ENCODE results near the gene ZYG11B.
"Not testable (repeated sequence)": the region's sequence is repeated elsewhere in the genome, so short reads cannot be mapped to it uniquely, and the experiment has no call there.

The ZYG11B gene

DNA sequence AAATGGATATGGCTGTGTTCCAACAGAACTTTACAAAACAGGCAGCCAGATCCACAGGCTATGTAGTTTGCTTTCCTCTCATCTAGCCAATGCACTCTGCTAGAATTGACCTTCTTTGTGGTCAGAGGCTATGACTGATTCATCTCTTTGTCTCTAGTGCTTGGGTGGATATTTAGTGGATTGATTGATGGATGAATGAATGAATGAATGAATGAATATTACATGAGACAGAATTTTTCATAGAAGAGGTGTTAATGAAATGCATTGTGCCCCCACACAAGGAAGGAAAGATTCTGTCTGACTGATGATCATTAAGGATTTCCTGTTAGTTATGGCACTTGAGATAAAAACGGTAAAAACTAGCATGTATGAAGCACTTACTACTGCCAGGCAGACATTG is 65.8 kb downstream of the ZYG11B start:
- peak; percentile 8 for DNase-seq (ENCODE audit: low read depth)
- no peak overlapping the region for H3K4me3 ChIP-seq (replicated peaks; ENCODE audit: low read depth, low read length)
- TF ChIP-seq, protein P1, sequence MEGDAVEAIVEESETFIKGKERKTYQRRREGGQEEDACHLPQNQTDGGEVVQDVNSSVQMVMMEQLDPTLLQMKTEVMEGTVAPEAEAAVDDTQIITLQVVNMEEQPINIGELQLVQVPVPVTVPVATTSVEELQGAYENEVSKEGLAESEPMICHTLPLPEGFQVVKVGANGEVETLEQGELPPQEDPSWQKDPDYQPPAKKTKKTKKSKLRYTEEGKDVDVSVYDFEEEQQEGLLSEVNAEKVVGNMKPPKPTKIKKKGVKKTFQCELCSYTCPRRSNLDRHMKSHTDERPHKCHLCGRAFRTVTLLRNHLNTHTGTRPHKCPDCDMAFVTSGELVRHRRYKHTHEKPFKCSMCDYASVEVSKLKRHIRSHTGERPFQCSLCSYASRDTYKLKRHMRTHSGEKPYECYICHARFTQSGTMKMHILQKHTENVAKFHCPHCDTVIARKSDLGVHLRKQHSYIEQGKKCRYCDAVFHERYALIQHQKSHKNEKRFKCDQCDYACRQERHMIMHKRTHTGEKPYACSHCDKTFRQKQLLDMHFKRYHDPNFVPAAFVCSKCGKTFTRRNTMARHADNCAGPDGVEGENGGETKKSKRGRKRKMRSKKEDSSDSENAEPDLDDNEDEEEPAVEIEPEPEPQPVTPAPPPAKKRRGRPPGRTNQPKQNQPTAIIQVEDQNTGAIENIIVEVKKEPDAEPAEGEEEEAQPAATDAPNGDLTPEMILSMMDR (IDR thresholded peaks at IDR 0.05; ENCODE audit: low read length, missing control alignments), result no peak

DNA sequence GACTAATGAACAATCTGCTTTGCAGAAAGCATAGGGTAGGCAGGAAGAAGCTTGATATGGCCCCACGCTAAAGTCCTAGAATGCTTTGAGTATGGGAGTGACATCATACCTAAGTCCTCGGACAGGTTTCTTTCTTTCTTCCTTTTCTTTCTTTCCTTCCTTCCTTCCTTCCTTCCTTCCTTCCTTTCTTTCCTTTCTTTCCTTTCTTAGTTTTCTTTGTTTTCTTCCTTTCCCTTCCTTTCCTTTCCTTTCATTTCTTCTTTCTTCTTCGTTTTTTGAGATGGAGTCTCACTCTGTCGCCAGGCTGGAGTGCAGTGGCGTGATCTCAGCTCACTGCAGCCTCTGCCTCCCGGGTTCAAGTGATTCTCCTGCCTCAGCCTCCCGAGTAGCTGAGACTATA is 67.5 kb downstream of the ZYG11B start:
- DNase-seq (ENCODE audit: low read depth); H3K4me3 ChIP-seq (replicated peaks; ENCODE audit: low read depth, low read length): not testable (repeated sequence)

DNA sequence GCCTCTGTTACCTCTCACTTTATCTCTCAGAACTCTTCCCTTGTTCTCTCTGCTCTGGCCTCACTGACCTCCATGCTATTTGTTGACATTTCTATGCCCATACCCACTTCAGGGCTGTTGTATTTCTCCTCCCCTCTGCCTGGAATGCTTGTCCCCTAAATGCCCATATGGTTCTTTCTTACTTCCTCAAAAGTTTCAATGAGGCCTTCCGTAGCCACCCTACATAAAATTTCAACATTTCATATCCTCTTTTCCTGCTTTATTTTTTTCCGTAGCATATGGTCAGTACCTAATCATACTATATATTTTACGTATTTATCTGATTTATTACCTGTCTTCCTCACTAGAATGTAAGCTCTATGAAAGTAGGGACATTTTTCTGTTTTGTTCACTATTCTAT is 69.2 kb downstream of the ZYG11B start:
- no peak for DNase-seq (ENCODE audit: low read depth)
- H3K4me3 ChIP-seq (replicated peaks; ENCODE audit: low read depth, low read length), result no peak overlapping the region
- TF ChIP-seq, protein P1 (IDR thresholded peaks at IDR 0.05; ENCODE audit: low read length, missing control alignments), result no peak

DNA sequence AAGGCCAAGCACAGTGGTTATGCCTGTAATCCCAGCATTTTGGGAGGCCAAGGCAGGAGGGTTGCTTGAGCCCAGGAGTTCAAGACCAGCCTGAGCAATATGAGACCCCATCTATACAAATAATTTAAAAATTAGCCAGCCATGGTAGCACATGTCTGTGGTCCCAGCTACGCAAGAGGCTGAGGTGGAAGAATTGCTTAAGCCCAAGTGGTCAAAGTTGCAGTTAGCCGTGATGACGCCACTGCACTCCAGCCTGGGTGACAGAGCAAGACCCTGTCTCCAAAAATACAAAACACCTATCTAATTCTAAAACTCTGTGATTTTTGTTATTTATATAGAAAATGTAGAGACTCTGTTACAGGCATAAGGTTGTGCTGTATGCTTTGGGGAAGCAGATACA is 72.1 kb downstream of the ZYG11B start:
- no peak overlapping the region for H3K4me3 ChIP-seq (replicated peaks; ENCODE audit: low read depth, low read length)
- DNase-seq (ENCODE audit: low read depth), result no peak
- TF ChIP-seq, protein P1 (IDR thresholded peaks at IDR 0.05; ENCODE audit: low read length, missing control alignments), result no peak

DNA sequence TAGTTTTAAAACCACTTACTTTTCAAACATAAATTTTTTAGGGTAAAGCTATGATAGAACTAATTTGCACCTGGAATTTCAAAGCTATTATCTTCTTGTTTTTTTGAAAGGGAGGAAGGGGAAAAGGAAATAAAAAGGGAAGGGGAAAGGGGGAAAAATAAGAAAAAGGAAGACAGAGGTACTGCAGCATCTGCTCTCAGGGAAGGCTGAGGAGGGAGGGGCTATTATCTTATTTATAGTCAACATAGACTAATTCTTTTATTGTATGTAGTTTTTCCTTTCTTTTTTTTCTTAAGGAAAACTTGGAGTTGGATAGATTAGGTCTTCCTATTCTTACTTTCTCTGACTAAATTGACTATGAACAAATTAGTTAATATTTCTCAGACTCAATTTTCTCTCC is 74.8 kb downstream of the ZYG11B start:
- TF ChIP-seq, protein P1 (IDR thresholded peaks at IDR 0.05; ENCODE audit: low read length, missing control alignments), result no peak
- H3K4me3 ChIP-seq (replicated peaks; ENCODE audit: low read depth, low read length), result no peak overlapping the region
- no peak for DNase-seq (ENCODE audit: low read depth)

DNA sequence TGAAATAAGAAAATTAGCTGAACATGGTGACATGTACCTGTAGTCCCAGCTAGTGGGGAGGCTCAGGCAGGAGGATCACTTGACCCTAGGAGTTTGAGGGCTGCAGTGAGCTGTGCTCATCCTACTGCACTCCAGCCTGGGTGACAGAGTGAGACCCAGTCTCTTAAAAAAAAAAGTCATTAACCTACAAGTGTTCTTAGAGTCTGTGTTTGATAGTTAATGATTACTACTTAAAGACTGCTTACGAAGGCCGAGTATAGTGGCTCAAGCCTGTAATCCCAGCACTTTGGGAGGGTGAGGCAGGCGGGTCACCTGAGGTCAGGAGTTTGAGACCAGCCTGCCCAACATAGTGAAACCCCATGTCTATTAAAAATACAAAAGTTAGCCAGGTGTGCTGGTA is 77.8 kb downstream of the ZYG11B start:
- H3K4me3 ChIP-seq (replicated peaks; ENCODE audit: low read depth, low read length); DNase-seq (ENCODE audit: low read depth): not testable (repeated sequence)

DNA sequence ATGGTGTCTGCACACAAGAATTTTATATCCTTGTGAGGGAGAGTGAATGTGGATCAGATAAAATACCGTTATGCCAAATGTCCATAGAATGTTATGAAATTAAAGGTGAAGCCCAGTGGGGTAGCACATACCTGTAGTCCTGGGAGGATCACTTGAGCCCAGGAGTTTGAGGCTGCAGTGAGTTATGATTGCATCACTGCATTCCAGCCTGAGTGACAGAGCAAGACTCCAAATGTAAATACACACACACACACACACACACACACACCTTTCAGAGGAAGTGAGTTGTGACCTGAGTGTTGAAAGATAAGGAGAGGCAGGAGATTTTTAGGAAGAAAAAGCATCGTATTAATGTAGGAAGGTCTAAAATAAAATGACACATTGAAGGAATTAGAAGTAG is 88.2 kb downstream of the ZYG11B start:
- peak; percentile 11 for DNase-seq (ENCODE audit: low read depth)
- no peak overlapping the region for H3K4me3 ChIP-seq (replicated peaks; ENCODE audit: low read depth, low read length)
- TF ChIP-seq, protein P1 (IDR thresholded peaks at IDR 0.05; ENCODE audit: low read length, missing control alignments), result no peak

DNA sequence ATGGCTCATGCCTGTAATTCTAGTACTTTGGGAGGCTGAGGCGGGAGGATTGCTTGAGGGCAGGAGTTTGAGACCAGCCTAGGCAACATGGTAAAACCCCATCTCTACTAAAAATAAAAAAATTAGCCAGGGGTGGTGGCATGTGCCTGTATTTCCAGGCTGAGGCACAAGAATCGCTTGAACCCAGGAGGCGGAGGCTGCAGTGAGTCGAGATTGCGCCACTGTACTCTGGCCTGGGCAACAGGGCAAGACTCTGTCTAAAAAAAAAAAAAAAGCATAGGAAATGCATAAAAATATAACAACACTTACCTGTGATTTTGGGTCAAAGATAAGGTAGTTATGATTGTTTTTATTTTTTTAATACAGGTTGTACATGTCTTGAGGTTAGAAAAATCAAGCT is 94.6 kb downstream of the ZYG11B start:
- H3K4me3 ChIP-seq (replicated peaks; ENCODE audit: low read depth, low read length); DNase-seq (ENCODE audit: low read depth): not testable (repeated sequence)

DNA sequence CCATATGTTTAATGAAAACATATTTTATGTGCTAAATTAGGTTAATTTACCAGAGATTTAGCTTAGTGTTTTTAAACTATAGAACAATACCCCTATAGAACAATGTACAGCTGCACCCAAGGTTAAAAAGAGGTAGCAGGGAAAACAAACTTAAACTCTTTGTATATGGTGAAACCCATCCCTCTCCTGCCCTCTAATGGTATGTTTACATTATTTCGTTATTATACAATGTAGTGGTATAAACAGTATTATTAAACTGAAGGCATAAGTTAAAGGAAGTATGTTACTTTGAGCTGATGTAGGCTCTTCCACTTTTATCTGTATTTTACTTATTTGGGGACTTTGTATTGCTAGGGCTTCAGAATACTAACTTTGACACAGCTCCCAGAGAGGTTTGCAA is 99.6 kb downstream of the ZYG11B start:
- TF ChIP-seq, protein P1 (IDR thresholded peaks at IDR 0.05; ENCODE audit: low read length, missing control alignments), result peak; percentile 36
- peak; percentile 30 for DNase-seq (ENCODE audit: low read depth)
- no peak overlapping the region for H3K4me3 ChIP-seq (replicated peaks; ENCODE audit: low read depth, low read length)

Data from fibroblast of pulmonary artery (primary cell).